GM04504 (cell line): Measurements from ENCODE around the gene BCAS1.
A peak's percentile ranks its signal among the peaks of the same experiment; 100 is the strongest.

Source experiments
- DNase-seq: peaks from one replicate; pipeline ENCODE4 v3.0.0-alpha.2; 2012; ENCODE audit warnings: low read depth

The BCAS1 gene

GRCh38 chr20:53960579-53961272 is 109.7 kb downstream of the BCAS1 start:
- no peak for DNase-seq

DNA sequence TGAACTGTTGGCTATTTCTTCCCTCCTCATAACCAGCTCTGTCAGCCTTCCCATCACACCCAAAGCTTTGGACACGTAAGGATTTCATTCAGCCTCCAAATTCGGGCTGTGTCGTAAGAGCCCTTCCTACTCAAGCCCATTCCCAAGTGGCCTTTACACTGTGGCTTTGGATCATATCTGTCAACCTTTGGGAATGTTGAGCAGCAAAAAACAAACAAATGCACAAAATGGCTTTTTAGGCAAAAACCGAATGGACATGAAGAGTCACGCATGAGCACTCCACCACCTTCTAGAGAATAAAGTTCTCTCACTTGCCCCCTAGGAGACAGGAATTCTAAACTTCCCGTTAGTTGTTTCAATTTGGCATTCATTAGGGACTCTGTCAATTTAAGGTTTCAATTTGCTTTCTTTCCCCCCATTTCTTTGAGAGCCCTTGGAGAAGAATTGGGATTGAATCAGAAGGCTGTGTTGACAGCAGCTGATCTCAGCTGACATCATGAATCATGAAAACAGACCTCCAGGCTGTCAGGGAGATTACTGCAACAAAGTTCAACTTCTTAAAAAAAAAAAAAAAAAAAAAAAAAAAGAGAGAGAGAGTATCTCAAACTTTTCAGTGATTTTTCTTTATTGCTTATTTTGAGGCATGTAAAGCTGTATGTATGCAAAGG is 110.3 kb downstream of the BCAS1 start:
- DNase-seq, result no peak

GRCh38 chr20:53958260-53958659 is 112.1 kb downstream of the BCAS1 start:
- DNase-seq, result no peak

DNA sequence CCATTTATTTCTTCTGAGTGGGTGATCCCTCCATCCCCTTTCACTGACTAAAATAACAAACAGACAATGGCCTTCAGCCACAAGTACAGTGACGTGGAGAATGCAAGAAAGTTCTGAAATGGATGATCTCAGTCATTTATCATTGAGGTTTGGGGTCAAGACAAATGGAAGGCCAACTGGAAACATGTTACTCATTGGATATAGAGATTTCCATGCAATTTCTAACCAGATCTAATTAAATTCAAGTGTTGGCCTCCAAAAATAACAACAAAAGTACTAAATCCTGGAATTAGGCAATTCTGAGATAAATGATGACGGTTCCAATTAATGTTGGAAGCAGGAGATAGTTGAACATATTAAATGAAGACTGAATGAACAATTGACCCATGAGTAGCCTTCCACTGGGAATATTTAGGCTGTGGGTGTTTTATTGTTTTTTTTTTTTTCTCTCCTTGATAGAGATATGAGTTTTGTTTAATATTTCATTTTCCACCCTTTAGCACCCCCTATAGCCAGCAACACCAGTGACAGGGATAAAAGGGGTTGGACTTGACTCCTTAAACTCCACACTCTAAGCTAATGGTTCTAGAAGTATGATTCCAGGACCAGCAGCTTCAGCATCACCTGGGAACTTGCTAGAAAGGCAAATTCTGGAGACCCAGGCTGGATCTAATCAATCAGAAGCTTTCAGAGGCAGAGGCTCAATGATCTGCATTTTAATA is 112.8 kb downstream of the BCAS1 start:
- no peak for DNase-seq

DNA sequence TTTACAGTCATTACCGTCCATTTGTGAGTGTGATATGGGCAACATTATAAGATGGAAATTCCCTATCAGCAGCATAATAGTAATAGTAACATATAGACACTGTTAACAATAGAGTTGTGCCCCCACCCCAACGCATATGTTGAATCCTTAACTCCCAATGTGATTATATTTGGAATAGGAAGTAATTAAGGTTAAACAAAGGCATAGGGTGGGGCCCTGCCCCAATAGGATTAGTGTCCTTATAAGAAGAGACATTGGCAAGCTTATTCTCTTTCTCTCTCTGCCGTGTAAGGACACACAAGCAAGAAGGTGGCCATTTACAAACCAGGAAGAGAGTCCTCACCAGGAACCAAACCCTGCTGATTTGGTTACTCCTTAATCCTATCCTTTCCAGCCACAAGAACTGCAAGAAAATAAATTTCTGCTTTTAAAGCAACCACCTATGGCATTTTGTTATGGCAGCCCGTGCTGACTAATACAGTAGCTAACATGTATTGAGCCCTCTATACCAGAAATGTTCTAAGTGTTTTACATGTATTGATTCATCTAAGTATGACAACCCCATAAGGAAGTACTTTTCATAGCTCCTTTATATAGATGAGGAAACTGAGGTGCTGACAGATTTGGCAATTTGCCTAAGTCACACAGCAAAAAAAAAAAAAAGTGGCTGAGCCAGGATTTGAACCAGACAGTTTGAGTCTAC is 114.2 kb downstream of the BCAS1 start:
- no peak for DNase-seq

DNA sequence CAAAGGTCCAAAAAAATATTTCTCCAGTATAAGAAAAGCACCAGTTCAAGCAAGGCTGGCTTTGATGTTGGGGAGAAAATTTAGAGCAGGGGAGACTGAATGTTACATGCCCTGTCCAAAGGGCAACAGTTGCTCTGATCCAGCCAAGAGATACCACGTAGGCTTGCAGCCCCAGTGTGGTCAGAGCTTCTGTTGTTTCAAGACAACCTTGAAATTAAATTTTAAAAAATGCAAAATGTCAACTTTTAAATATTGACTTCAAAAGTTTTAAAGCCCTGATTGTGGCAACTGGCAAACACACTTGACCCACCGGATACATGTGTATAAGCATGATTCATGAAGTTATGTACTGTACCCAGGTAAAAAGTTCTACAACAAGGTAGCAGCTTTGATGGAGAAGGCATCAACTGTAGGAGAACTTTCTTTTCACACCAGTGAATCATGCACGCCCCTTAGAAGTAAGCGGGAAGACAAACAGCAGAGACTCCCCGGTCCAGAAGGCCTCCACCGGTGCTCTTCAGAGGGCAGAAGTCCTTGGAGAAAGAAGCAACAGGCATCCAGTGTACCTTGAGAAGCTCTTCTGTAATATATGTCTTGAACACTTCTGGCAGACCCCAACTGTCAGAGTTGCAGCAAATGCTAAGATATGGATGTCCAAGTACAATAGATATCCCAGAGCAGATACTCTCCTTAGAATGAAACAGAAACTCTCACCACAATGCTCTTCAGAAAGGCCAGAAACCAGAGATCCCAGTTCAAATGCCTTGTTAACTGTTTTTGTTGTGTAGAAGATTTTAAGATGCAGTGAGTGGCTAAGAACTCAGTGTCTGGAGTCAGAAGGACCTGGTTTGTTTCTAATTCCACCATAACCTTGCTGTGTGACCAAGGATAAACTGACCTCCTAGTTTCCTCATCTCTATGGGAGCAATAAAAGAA is 115.4 kb downstream of the BCAS1 start:
- no peak for DNase-seq

GRCh38 chr20:53952528-53953096 is 117.8 kb downstream of the BCAS1 start:
- DNase-seq, result no peak

DNA sequence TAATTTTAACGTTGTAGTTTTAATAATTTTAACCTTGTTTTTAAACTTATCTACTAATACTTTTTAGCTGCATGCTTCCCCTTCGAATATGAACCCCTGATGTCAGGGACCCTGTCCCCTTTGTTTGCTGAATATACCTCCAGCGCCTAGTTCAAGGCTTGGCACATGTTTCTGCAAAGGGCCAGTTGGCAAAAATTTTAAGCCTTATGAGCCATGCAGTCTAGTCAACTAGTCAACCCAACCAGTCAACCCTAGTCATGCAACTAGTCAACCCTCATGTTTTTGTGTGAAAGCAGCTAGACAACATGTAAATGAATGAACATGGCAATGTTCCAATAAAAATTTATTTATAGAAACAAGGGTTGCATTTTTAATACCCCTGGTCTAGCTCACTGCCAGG is 119.8 kb downstream of the BCAS1 start:
- DNase-seq, result no peak

GRCh38 chr20:53950031-53950430 is 120.4 kb downstream of the BCAS1 start:
- no peak for DNase-seq

- peak; percentile 76 for DNase-seq
Observed at GRCh38 chr20:53949319-53949839, 121.0 kb downstream of the BCAS1 start.

GRCh38 chr20:53948383-53949318 is 121.7 kb downstream of the BCAS1 start:
- DNase-seq, result no peak

GRCh38 chr20:53947501-53948195 is 122.7 kb downstream of the BCAS1 start:
- DNase-seq, result no peak

- no peak for DNase-seq
Observed at GRCh38 chr20:53946106-53946505, 124.3 kb downstream of the BCAS1 start.

DNA sequence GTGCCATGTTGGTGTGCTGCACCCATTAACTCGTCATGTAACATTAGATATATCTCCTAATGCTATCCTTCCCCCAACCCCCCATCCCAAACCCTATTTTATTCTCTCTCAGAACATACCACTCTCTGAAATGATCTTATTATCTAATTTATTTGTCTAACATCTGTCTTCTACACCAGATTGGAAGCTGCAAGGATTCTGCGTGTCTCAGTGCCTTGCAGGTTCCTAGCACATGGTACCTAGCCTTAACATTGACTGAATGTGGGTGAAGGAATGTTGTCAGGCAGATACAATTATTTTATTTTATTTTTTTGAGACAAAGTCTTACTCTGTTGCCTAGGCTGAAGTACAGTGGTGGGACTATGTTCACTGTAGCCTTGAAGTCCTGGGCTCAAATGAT is 124.9 kb downstream of the BCAS1 start:
- DNase-seq, result no peak

- DNase-seq, result no peak
Observed at GRCh38 chr20:53944796-53945195, 125.6 kb downstream of the BCAS1 start.

DNA sequence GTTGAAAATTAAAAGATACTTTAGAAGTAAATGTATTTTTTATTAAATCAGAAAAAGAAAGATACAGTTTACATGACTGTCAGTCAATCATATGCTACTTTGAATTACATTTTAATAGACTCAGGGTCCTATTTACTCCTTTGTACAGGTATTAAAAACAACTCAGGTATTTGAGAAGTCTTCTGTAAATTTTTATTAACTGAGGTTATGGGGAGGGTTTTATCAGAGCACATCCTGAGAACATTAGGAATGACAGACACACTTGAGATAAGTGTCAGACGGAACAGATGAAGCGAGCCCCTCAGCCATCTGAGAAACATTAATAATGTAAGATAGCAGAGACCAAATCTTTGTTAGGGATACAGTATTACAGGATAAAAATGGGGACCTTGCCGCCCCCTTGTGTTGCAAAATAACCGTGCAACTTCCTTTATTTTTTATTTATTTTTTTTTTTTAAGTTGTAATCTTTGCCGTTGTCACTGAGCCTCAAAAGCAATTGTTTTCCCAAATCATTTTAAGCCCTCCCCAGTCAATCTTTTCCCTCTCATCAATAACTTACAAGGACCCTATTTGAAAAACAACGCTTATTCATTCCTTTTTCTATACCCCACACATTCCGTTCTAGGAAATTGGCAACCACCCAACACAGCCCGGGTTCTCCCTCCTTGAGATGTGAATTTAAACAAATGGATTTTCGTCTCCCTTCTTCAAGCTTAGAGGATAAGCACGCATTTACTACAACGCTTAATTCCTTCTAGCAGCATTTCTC is 126.7 kb downstream of the BCAS1 start:
- no peak for DNase-seq

DNA sequence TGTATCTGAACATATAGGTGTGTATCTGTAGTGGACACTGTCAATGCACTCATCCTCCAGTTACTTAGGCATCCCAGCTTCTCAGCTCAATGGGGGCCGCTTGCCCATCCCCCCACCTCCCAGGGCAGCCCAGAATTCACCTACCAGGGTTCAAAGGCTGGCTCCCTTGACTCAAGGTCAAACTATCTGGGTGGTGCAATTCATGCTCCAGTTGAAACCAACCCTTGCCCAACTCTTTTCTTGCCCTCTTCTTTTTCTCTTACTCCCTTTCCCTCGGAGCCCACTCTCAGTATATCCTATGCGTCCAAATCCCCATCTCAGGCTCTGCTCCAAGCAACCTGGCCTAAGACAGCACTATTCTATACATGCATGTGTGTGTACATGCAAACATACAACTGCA is 127.4 kb downstream of the BCAS1 start:
- no peak for DNase-seq

DNA sequence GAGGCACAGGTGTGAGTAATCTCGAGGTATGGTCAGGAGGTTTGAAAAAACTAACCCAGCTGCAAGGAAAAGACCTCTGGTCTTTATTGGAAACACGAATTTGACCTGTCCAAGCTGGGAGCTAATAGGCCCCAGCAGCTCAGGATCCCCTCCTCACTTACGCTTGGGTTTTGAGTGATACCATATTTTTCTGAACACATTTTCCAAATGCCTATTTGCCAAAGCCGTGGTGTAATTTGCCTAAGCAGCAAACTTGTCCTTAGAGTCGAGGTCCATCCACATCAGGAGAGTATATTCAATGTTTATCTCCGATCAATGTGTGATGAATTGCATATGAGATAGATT is 128.0 kb downstream of the BCAS1 start:
- no peak for DNase-seq
